GM19240 (cell line): ENCODE results near the gene MN1.
A peak's percentile ranks its signal among the peaks of the same experiment; 100 is the strongest.

ENCODE experiments used
- DNase-seq: peaks from one replicate; pipeline ENCODE4 v3.0.0; 2011; ENCODE audit warnings: low spot score; ENCODE audit not compliant: insufficient read length

The MN1 gene

DNA sequence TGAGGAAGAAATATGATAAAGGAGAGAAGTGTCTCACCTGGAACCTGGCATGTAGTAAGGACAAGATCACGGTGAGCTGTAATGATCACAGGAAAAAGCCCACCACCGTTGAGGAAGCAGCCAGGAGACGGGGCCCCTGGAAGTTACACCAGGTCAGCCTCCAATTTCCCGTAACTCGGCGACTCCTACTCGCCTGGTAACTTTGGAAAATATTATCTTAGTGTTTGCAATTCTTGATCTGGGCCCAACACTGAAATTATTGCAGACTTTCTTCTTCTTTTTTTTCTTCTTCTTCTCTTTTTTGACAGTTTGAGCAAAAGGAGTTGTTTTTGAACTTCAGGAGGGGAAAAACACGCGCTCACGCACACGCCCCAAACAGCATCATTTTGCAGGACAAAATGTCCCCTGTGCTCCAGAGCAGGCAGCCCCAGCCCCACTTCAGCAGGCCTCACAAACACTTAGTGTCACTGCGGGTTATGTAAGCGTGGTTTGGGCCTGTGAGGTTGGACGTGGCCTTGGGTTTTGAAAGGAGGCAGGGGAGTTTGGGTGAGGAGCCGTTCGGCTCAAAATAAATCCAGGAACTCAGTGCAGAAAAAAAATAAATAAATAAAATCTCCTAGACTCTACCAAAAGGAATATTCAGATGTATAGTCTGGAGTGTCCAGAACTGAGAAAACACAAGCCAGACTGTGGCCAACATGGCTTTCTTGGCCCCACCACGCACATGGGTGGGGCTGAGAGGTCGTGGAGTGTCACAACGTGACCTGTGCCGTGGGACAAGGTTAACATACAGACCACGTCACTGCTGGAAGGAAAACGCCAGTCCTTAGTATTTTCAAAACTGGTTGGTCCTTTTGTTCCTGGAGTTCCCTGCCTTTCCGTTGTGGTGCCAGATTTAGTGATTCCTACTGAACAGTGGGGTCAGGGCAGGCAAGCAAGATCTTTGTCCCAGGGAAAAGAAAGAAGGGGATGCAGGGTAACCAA lies 26.3 kb upstream of the MN1 start:
- no peak for DNase-seq

DNA sequence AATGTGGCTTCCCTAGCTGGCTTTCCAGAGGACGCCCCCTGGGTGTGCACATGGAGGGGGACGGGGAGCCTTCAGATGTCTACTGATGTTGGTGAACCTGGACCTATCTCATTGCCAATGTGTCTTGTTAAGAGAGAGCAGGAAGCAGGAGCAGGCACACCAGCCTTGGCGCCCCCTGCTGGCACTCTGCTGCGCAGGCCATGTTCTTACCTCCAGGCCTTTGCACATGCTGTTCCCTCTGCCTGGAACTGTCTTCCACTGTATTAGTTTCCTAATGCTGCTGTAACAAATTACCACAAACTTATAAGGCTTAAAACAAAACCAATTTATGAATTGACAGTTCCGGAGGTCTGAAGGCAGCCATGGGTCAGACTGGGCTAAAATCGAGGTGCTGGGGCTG lies 23.6 kb upstream of the MN1 start:
- DNase-seq, result no peak

DNA sequence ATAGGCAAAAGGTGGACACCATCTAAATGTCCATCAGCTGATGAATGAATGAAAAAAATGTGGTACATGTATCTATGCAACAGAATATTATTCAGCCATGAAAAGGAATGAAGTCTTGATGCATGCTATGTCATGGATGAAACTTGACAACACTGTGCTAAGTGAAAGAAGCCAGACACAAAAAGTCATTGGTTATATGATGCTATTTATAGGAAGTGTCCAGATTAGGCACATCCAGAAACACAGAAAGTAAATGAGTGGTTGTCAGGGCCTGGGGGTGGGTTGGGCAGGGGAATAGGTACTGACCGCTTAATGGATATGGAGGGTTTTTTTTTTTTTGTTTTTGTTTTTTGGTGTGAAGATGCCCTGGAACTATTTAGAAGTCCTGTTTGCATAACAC lies 21.7 kb upstream of the MN1 start:
- no peak for DNase-seq

DNA sequence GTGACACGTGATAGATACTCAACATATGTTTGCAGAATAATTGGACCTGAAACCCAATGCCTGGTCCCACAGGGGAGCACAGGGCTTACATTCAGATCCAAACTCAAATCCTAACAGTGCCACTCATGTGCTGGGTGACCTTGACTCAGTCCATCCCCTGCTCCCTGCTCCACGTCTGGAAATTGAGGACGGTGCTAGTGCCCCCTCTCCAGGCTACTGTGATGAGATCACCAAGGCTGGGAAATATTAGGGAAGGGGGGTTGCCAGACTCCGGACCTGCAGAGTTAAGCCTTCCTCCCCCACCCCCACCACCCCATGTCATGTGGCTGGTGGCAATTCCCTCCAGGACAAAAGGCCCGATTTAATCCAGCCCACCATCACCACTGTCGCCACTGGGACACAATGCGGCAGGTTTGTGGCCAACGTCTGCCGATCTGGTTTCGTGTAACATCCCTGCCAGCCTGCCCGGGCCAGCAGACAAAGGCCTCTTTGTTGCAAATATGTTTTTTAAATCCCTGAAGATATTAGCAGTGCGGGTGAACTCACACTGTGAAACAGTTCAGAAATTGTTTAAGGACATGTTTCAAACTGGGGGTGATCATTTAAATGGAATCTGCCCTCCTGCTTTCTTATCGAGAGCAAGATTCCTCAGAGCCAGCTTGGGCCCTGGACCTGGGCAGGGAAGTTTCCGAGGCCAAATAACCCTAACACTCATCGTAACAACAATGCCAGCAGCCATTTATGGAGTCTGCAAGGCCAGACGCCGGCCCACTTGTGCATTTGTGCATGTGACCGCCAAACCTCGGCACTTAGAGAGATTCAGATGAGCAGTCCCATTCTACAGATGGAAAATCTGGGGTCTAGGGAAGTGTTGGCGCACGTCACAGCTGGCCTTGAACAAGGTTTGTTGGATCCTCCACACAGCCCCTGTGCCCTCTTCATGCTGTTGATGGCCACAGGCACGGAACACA lies 19.6 kb upstream of the MN1 start:
- no peak for DNase-seq

DNA sequence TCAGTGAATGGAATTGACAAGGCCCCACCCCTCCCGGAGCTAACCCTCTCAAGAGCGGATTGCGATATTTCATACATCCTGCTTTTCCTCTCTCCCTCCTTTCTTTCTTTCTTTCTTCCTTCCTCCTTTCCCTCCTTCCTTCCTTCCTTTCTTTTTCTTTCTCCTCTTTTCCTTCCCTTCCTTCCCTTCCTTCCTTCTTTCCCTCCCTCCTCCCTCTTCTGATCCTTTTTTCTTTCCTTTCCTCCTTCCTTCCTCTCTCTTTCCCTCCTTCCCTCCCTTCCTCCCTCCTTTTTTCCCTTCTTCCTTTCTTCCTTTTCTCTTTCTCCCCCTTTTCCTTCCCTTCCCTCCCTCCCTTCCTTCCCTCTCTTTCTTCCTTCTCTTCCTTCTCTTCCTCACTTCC lies 15.0 kb upstream of the MN1 start:
- DNase-seq, result no peak

DNA sequence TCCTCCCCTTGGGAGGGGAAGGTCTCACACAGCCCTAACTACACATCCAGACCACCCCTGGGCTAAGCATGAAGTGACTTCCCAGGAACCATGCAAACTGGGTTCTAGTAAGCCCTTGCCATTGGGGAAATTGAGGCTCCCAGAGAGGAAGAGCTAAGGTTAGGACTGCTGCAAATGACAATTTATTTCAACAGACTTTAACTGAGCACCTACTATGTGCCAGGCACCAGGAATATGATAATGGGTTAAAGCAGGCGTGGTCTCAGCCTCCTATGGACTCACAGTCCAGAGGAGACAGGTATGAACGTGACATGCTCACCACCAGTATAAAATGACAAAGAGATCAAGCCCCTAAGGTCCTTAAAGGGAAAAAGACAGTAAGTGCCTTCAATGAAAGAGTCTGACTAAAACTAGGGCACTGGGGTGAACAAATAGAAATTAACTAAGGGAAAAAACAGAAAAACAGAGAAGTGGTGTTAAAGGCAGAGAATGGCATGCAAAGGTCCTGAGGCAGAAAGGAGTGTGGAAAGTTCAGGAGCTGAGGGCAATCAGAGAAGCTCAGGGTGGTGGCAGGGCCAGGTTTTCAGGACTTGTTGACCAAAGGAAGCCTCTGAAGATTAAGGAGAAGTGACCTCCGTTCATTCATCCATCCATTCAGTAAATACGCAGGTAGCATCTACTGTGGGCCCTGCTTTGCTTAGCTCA lies 14.4 kb upstream of the MN1 start:
- DNase-seq, result no peak

DNA sequence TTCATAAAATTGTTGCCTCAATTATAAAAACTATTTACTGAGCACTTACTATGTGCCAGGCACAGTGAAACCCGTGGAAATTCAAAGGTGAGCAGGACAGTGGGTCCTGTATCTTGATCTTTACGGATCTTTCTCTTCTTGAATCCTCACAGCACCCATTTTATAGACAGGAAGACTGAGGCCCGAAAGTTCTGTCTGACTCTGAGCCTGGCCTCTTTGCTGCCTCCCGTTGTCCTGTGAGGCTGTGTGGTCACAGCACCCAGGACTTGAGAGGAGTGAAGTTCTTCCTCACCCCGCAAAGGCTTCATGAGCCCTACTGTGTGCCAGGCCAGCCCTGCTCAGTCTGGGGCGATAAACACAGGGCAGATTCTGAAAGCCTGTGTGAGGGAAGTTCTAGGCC lies 13.4 kb upstream of the MN1 start:
- DNase-seq, result no peak

DNA sequence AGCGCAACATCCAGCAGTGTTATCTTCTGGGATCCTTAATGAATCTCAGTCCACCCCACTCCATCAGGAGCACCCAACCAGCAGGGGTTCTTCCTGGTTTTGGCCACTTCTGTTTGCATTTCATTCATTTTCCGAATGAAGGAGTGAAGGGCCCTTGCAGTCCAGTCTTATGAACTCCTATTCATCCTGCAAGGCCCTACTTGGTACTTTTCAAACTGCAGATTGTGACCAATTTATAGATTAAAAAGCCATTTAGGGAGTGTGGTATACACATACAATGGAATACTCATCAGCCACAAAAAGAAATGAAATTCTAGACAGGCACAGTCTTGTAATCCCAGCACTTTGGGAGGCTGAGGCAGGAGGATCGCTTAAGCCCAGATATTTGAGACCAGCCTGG lies 10.2 kb upstream of the MN1 start:
- DNase-seq, result no peak

DNA sequence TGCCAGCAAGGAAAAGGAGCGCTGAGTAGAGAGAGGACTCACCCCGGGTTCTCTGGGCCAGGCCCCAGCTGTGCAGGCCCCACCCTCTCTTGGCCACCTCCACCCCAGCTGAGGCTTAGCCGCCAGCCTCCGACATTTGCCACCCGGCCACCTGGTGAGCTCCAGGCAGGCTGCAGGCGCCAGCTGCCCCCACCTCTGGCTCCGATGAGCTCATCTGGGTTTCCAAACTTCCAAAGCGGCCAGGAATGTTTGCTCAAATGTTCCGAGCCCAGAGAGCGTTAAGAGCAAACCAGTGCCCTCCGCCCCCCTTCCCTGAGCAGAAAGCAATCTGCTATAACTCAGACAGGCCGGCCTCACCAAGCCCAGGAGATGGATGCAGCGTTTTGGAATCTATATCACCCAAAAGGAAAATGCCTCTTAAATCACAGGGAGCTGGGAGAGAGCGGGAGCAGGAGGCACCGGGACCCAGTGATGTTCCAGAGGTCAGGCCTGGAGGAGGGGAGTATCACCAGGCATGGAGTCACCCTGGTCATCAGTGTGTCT lies 9.1 kb upstream of the MN1 start:
- no peak for DNase-seq

DNA sequence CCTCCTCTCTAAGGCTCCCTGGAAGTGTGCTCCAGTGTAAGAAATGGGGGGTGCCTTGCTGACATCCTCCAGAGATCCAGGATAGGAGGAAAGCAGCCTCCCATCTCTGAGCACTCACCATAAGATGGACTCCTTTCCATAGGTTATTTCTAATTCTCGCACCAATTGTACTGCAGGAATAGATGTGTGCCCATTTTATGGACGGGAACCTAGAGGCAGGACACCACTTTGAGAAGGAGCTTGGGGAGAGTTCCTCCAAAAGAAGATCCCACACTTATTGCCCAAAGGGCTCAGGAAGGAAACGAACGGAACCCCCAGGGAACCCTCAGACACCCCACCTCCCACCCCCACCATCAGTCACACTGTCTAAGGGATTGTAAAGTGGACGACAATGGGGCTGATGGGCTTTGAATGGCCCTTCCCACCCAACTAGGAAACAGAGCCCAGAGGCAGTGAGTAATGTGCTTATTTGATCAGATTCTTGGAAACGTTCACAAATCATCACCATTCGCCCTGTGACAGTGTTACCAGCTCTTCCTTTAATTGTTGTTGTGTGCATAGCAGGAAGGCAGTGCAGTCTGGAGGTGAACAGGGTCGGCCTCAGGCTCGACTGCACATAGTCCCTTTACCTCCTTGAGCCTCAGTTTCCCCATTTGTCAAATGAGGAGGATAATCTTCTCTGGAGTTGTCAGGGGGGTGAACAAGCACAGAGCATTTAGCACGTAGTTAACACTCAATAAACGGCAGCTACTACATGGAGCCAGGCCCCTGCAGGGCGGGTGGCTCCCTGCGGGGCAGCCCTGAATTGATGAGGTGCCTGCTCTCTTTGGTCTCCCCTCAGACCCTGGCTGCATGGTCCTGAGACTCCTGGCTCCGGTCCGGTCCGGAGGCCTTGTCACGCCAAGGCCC lies 8.4 kb upstream of the MN1 start:
- no peak for DNase-seq

DNA sequence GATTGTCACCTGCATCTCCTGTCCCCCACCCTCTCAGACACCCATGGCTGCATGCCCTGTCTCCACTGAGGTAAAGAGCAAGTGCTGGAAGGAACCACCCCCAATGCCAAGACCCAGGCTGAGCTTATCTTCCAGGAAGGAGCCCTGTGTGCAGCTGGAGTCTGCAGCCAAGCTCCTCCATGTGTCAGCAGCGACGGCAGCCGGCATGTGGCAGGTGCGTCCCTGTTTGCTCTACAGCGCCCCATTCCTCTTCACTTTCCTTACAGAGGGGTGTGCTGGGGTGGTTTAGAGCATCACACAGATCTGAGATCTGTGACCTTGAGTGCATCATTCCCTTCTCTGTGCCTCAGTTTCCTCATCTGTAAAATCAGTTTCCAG lies 7.7 kb upstream of the MN1 start:
- DNase-seq, result no peak

DNA sequence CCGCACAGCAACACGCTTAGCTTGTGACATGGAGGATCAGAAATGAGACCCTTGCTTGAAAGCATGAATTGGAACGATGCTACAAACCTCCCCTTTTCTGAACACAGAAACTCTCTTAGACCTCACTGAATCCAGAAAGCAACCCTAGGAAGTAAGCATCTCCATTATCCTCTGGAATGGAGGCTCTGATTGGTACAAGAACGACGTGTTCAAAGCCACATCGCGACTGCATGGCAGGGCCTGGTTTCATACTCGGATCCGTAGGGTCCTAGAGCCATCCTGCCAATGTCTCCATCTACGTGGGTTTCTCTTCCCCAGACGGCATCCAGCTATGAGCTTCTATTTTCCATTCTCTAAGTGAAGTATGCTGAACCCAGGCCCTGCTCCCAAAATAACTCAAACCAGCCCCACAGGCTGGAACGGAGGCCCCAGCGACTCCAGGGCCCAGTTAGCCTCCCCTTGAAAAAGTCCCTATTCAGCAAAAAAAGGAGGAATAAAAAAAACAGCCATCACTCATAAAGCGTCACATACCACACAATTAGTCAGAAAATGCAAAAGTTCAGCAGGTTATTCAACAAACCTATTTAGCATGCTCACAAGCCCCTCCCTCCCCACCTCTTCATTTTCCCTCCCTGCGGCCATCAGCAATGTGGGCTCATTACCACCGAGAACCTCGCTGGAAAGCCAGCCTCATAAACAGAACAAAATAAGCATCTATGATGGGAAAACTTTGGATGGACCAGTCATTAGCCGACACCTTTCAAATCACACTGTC lies 7.1 kb upstream of the MN1 start:
- no peak for DNase-seq

DNA sequence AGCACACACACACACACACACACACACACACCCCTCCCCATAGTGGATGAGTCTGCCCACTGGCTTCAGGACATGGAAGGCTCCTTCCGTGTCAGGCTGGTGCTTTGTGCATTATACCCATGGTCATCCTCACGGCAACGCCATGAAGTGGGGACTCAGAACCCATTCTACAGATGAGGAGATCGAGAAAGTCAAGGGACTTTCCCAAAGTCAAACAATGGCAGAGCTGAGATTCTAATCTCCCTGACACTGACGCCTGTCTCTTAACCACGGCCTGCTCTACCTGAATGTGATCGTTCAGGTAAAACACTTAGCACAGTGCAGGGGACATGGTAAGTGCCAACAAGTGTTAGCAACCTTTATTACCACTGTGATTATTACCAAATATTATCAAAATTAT lies 4.3 kb upstream of the MN1 start:
- no peak for DNase-seq

DNA sequence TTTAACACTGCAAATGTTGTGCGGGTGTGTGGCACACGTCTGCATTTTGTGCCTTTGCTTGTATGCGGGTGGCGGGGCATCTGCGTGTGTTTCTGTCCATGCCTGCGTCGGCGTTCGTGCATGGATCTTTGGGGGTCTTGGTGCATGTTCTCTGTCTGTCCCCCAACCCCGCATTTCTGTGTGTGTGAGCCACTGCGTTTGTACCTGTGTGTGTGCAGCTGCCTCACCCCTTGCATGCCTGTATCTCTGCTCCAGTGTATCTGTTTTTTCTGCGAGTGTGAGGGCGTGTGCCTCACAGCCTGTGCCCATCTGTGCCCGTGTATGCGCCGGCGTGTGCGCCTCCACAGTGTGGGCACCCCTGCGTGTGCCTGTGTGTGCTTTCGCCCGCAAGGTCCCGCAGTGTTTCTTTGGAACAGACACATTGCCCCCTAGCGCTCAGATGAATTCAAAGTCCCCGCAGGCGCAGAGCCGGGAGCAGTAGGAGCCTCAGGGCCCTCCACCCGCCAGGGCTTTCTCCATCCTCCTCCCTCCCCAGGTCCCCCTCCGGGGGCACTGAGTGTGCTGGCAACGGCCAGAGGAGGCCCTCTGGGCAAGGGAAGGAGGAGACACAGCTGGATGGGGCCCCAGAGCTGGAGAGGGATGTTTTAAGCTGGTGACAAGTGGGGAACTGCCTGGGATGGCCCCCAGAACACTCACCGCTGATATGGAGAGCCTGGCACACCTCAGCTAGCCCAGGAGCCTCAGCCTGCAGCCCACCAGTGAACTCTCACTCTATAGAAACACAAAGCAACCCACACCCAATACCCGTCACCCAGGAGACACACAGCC lies 3.1 kb upstream of the MN1 start:
- peak; percentile 55 for DNase-seq

DNA sequence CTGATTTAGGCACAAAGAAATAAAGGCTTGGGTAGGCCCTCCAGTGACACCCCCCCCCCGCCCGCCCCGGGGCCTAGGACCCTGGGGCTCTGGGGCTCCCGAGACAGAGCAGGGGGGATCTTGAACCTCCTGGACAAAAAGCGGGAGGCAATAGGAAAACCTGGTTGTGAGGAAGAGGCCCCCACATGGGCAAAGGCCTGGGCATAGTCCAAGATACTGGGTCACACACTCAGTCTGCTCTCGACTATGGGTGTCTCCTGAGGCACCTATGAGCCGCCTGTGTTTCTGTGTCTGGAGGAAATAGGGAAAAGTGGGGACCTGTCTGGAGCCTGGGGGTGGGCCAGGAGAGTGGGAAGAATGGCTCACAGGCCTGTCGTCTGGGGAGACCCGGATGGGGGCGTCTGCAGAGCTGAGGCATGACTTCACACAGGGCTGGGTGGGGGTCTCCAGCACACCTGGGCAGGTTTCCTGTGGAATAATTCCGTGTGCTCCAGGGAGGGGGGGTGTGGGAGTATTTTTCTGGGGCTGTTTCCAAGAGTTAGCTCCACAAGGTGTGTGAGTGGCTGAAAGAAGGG lies 2.4 kb upstream of the MN1 start:
- no peak for DNase-seq

DNA sequence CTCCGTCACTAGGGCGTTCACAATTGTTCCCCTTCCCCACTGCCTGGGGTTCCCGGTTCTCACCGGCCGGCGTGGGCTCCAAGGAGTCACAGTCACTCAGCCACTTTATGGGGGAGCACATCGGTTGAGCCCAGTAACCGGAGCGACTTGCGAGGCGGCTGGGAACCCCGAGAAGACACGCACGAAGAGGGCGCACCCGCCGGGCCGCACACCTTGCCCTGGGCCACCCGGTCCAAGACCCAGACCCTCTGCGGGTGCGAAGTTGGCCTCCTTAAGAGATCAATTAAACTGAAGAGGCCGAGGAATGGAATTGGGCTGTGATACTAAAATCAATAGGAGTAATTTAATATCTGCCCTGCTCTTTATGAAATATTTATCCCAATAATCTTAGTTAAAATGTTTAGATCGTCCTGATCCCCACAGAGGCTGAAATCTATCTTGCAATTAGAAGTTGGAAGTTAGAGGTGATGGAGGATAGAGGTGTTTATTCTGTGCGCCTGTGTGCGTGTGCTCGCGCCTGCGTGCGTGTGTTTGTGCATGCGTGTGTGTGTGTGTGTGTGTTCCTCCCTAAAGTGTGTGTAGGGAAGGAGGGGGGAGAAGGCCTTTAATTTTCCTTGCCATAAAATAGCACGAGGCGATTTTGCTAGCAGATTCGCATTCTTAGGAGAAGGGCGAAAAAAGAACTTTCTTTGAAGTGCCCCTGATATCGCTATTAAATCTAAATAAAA lies 954 bp upstream of the MN1 start:
- no peak for DNase-seq

DNA sequence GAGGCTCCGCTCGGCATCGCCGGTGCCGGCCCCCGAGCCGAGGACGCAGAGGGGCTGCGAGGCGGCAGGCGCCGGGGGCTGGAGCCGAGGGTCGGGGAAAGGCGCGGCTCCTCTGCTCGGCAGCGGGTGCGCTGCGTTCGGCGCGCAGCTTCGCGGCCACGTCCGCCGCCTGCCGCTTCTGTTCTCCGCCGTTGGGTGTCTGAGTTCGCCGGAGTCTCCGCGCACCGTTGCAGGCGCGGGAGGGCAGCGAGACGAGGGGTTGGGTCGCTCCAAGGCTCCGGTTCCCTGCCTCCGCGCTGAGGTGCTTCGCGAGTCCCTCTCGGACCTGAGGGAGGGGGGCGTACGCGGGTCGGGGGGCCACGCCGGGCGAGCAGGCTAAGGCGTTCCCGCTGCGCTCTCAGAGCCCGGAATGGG lies 347 bp downstream of the MN1 start:
- no peak for DNase-seq
